Omental fat pad (tissue), 4 donors: ENCODE measurements around the gene MACIR. TPM values are rescaled to one million over a fixed set of nuclear protein-coding genes. Genes with fewer than 3 reads are reported as not detected.
A peak's percentile ranks its signal among the peaks of the same experiment; 100 is the strongest.

Experiments
- ATAC-seq: fragments of 150-250 bp; one replicate; pipeline ENCODE4 v1.9.1; 2016; ENCODE audit warnings: mild to moderate bottlenecking, moderate library complexity; ENCODE audit not compliant: low FRiP score
- DNase-seq: peaks from one replicate; pipeline ENCODE4 v3.0.0-alpha.2; 2019; ENCODE audit warnings: low spot score
- CTCF ChIP-seq, 3 donors: fragments of 450-650 bp; IDR thresholded peaks; one replicate each; pipeline ENCODE4 v1.5.1; 2016 to 2017; ENCODE audit warnings: antibody characterized with exemption in 3 of 3, mild to moderate bottlenecking in 3 of 3, moderate library complexity in 2 of 3
- total RNA-seq, 4 donors: library from RNA; depleted of rRNA; stranded (reverse); fragments of >200 nt; gene quantifications; one replicate each; pipeline ENCODE4 v1.1.0, GENCODE V29; 2016

The MACIR gene
- total RNA-seq, 4 donors from 2014 or later: 18.6 to 50.6 (median 23.3) TPM

GRCh38 chr5:103228588-103228987, 30.0 kb upstream of the MACIR start:
- ATAC-seq (no peak), DNase-seq (no peak)
- no peak for TF ChIP-seq CTCF (IDR thresholded peaks at IDR 0.05)

GRCh38 chr5:103232393-103232999, 26.1 kb upstream of the MACIR start:
- no peak for ATAC-seq
- peak in 1 of 3 donors; percentile 12 for TF ChIP-seq CTCF (IDR thresholded peaks at IDR 0.05)
- no peak for DNase-seq

GRCh38 chr5:103234239-103234975, 24.2 kb upstream of the MACIR start:
- TF ChIP-seq CTCF (IDR thresholded peaks at IDR 0.05): no peak
- DNase-seq: no peak
- peak; percentile 68 for ATAC-seq

- DNase-seq (no peak), ATAC-seq (no peak)
- TF ChIP-seq CTCF (IDR thresholded peaks at IDR 0.05): no peak
Measured at GRCh38 chr5:103235891-103236290, 22.7 kb upstream of the MACIR start.

GRCh38 chr5:103237778-103238177, 20.8 kb upstream of the MACIR start:
- DNase-seq (no peak), ATAC-seq (no peak)
- no peak for TF ChIP-seq CTCF (IDR thresholded peaks at IDR 0.05)

- TF ChIP-seq CTCF (IDR thresholded peaks at IDR 0.05): no peak
Measured at GRCh38 chr5:103243665-103244064, 14.9 kb upstream of the MACIR start.

GRCh38 chr5:103244398-103244797, 14.2 kb upstream of the MACIR start:
- no peak for TF ChIP-seq CTCF (IDR thresholded peaks at IDR 0.05)
- no peak for DNase-seq
- no peak for ATAC-seq

More at GRCh38 chr5:103243665-103244064, 14.9 kb upstream of the MACIR start:
- DNase-seq: no peak
- no peak for ATAC-seq
